K562 (cell line): ENCODE data around the gene SEPTIN12. TPM values are rescaled to one million over a fixed set of nuclear protein-coding genes. Genes with fewer than 3 reads are reported as not detected.

Experiments
- DIDO1 ChIP-seq: fragments of 450-650 bp; IDR thresholded peaks from 2 replicates; pipeline ENCODE4 v1.6.1; 2016; ENCODE audit warnings: low read depth, missing biosample characterization, missing genetic modification characterization
- ELF1 ChIP-seq: fragments of 200-800 bp; sonication (Bioruptor generic); IDR thresholded peaks from 2 replicates; pipeline ENCODE4 v1.6.1; 2016; ENCODE audit warnings: missing genetic modification characterization, missing compliant biosample characterization
- ESRRA ChIP-seq: fragments of 450-650 bp; IDR thresholded peaks from 2 replicates; pipeline ENCODE4 v1.6.1; 2014; ENCODE audit warnings: low read depth, mild to moderate bottlenecking, moderate library complexity, borderline replicate concordance
- ETV1 ChIP-seq: fragments of 450-650 bp; conservative IDR thresholded peaks from 2 replicates; pipeline ENCODE4 v1.6.1; 2016; ENCODE audit warnings: missing genetic modification characterization, control low read depth, low read depth, missing compliant biosample characterization
- ETV5 ChIP-seq: sonication (generic); formaldehyde crosslinking; IDR thresholded peaks from 2 replicates; pipeline ENCODE4 v1.4.0; 2020; ENCODE audit warnings: low read depth, mild to moderate bottlenecking, missing genetic modification reagents
- FOXK2 ChIP-seq, 2 experiments: fragments of 450-650 bp; IDR thresholded peaks in 1 of 2; conservative IDR thresholded peaks in 1 of 2; 2 replicates each; pipeline ENCODE4 v1.6.1; 2016; ENCODE audit warnings: low read depth in 2 of 2, mild to moderate bottlenecking in 1 of 2
- FOXM1 ChIP-seq, 2 experiments: fragments of 450-650 bp in 1 of 2; sonication (generic) in 1 of 2; formaldehyde crosslinking in 1 of 2; IDR thresholded peaks; 2 replicates each; pipeline versions ENCODE4 v1.6.1 to v1.9.0; 2017 to 2022; ENCODE audit warnings: low read depth in 2 of 2, mild to moderate bottlenecking in 2 of 2, missing genetic modification reagents in 1 of 2, moderate library complexity in 1 of 2
- GABPA ChIP-seq: fragments of 200-800 bp; sonication (Bioruptor generic); conservative IDR thresholded peaks from 2 replicates; pipeline ENCODE4 v1.6.1; 2016; ENCODE audit warnings: low read depth, missing genetic modification characterization, missing compliant biosample characterization
- GATAD2A ChIP-seq: fragments of 450-650 bp; IDR thresholded peaks from 2 replicates; pipeline ENCODE4 v1.6.1; 2017
- LCOR ChIP-seq: sonication (generic); formaldehyde crosslinking; IDR thresholded peaks from 2 replicates; pipeline ENCODE4 v1.8.0; 2022; ENCODE audit warnings: mild to moderate bottlenecking, missing genetic modification reagents
- MAZ ChIP-seq, 2 experiments: fragments of 450-650 bp in 1 of 2; sonication (generic) in 1 of 2; formaldehyde crosslinking; IDR thresholded peaks in 1 of 2; conservative IDR thresholded peaks in 1 of 2; 2 replicates each; pipeline versions ENCODE4 v1.4.0 to v1.5.0; 2020; ENCODE audit warnings: mild to moderate bottlenecking in 1 of 2, missing genetic modification reagents in 1 of 2
- MEIS2 ChIP-seq: fragments of 450-650 bp; IDR thresholded peaks from 2 replicates; pipeline ENCODE4 v1.6.1; 2014; ENCODE audit warnings: mild to moderate bottlenecking; ENCODE audit not compliant: partially characterized antibody
- POLR2A ChIP-seq: fragments of 450-650 bp; conservative IDR thresholded peaks from 2 replicates; pipeline ENCODE4 v1.6.1; 2016
- POLR2AphosphoS5 ChIP-seq: IDR thresholded peaks from 2 replicates; pipeline ENCODE4 v1.6.1; 2011; ENCODE audit warnings: mild to moderate bottlenecking, low read depth, low read length, moderate library complexity; ENCODE audit not compliant: control insufficient read depth, insufficient read depth
- POLR2B ChIP-seq: fragments of 450-650 bp; IDR thresholded peaks from 2 replicates; pipeline ENCODE4 v1.6.1; 2018; ENCODE audit warnings: low read depth; ENCODE audit not compliant: partially characterized antibody
- PTRF ChIP-seq: fragments of 450-650 bp; IDR thresholded peaks from 2 replicates; pipeline ENCODE4 v1.6.1; 2016; ENCODE audit warnings: mild to moderate bottlenecking, missing genetic modification characterization, missing compliant biosample characterization
- RAD21 ChIP-seq, 2 experiments: fragments of 250-450 bp in 1 of 2; fragments of 450-650 bp in 1 of 2; sonication (Bioruptor Pico) in 1 of 2; formaldehyde crosslinking in 1 of 2; IDR thresholded peaks in 1 of 2; conservative IDR thresholded peaks in 1 of 2; 2 replicates each; pipeline versions ENCODE4 v1.4.0 to v1.8.0; 2020 to 2022; ENCODE audit warnings: mild to moderate bottlenecking in 2 of 2, moderate library complexity in 1 of 2
- RCOR1 ChIP-seq, 2 experiments: IDR thresholded peaks; 2 replicates each; pipeline ENCODE4 v1.6.1; 2012; ENCODE audit warnings: low read depth in 2 of 2, low read length in 2 of 2, borderline replicate concordance in 1 of 2, improper control_type of control experiment in 1 of 2
- RUNX1 ChIP-seq: sonication (generic); IDR thresholded peaks from 2 replicates; pipeline ENCODE4 v1.6.1; 2016; ENCODE audit warnings: antibody characterized with exemption, low read depth
- SMARCA5 ChIP-seq: fragments of 450-650 bp; IDR thresholded peaks from 2 replicates; pipeline ENCODE4 v1.6.1; 2016
- TRIM28 ChIP-seq: fragments of 450-650 bp; IDR thresholded peaks from 2 replicates; pipeline ENCODE4 v1.6.1; 2017
- YY1 ChIP-seq, 3 experiments: IDR thresholded peaks; 2 replicates each; pipeline ENCODE4 v1.6.1; 2011; ENCODE audit warnings: low read length in 2 of 3, mild to moderate bottlenecking in 2 of 3, moderate library complexity in 2 of 3, borderline replicate concordance in 1 of 3, control low read depth in 1 of 3, low read depth in 1 of 3; ENCODE audit not compliant: insufficient read depth in 3 of 3, insufficient replicate concordance in 2 of 3, control insufficient read depth in 1 of 3, insufficient read length in 1 of 3; ENCODE audit errors: extremely low read depth in 1 of 3
- ZNF143 ChIP-seq: sonication (generic); formaldehyde crosslinking; IDR thresholded peaks from 2 replicates; pipeline ENCODE4 v1.9.0; 2022; ENCODE audit warnings: mild to moderate bottlenecking, missing genetic modification reagents
- ZNF431 ChIP-seq: sonication (generic); formaldehyde crosslinking; IDR thresholded peaks from 2 replicates; pipeline ENCODE4 v1.8.0; 2022; ENCODE audit warnings: mild to moderate bottlenecking, missing genetic modification reagents
- polyA plus RNA-seq, 8 experiments: library from polyadenylated mRNA; depleted of rRNA in 4 of 8; stranded (reverse) in 5 of 8; unstranded in 3 of 8; fragments of >200 nt; fragmentation: Nextera tagmentation in 2 of 8; fragmentation: Illumina TruSeq in 1 of 8; extraction: Ambion mirVana in 2 of 8; extraction: Trizol in 1 of 8; gene quantifications; 2 replicates each; pipeline versions ENCODE4 v1.2.1 to v1.2.3, GENCODE V29; 2011 to 2014; ENCODE audit warnings: inconsistent platforms in 1 of 8, missing spikeins in 1 of 8
- total RNA-seq, 7 experiments: library from RNA; depleted of rRNA in 6 of 7; stranded (reverse); fragments of >200 nt in 6 of 7; fragmentation: Illumina TruSeq in 2 of 7; extraction: Trizol in 2 of 7; gene quantifications; 2 replicates each; pipeline versions ENCODE4 v1.2.1 to v1.2.3, GENCODE V29; 2011 to 2021; ENCODE audit warnings: low replicate concordance in 1 of 7
- TF ChIP-seq, protein P1 (sequence below): fragments of 250-450 bp; sonication (Bioruptor Pico); IDR thresholded peaks from 2 replicates; pipeline ENCODE4 v1.4.0; 2020; ENCODE audit warnings: mild to moderate bottlenecking
- TF ChIP-seq, protein P2 (sequence below): sonication (generic); formaldehyde crosslinking; IDR thresholded peaks from 2 replicates; pipeline ENCODE4 v1.8.0; 2022; ENCODE audit warnings: missing genetic modification reagents, mild to moderate bottlenecking, borderline replicate concordance

SEPTIN12 gene
- total and polyA plus RNA-seq, 9 of the 15 experiments (the other 6 are each of a cell fraction or from before 2014, with no cell fraction given), result not detected

DNA sequence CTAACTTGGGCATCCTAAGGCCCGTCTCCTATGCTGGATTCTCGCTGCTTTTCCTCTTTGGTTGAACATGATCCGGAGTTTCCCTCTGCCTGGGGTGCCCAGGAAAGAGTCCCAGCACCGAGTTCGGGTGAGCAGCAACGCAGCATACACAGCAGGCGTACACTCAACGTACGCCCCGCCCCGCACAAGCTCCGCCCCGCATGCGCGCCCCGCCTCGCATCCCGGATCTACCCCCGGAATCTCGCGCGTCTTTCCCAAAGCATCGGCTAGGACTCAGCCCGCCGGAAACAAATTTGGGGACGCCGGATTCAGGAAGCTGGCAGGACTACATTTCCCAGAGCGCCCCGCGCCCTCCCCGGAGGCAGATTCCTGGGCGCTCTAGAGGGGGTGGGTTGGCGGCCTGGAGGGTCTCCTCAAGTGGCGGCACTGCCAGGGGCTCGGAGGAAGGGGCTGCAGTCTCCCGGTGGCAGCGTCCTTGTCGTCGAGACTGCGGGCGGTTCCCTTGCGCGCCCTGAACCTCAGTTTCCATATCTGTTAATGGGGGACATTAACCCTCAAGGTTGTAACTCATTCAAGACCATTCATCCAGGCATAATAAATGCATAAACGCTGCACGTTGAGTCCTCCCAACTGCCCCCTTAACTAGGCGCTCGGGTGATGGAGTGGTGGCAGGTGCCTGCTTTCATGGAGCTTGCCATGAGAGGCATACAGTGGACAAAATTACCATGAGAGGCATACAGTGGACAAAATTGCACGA lies 19.4 kb downstream of the SEPTIN12 start (continued):
- TF ChIP-seq, protein P1, sequence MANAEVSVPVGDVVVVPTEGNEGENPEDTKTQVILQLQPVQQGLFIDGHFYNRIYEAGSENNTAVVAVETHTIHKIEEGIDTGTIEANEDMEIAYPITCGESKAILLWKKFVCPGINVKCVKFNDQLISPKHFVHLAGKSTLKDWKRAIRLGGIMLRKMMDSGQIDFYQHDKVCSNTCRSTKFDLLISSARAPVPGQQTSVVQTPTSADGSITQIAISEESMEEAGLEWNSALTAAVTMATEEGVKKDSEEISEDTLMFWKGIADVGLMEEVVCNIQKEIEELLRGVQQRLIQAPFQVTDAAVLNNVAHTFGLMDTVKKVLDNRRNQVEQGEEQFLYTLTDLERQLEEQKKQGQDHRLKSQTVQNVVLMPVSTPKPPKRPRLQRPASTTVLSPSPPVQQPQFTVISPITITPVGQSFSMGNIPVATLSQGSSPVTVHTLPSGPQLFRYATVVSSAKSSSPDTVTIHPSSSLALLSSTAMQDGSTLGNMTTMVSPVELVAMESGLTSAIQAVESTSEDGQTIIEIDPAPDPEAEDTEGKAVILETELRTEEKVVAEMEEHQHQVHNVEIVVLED (CRISPR knock-in tag), result peak; percentile 31; the same call in 1 of the 2 replicates
- TF ChIP-seq RAD21 (CRISPR knock-in tag; conservative IDR thresholded peaks at IDR 0.05 in 1 of 2, IDR thresholded peaks at IDR 0.05 in 1 of 2), result no peak
- TF ChIP-seq ZNF431 (CRISPR knock-in tag), result 0 out of 2 replicates have a peak, but pooled peaks have one; percentile 35
- no peak for TF ChIP-seq TRIM28
- peak in 2 of 3 experiments; percentile 45 to 47 for TF ChIP-seq YY1 (IDR thresholded peaks at IDR 0.05; ENCODE audit: borderline replicate concordance in 1 of 3, control insufficient read depth in 1 of 3, extremely low read depth in 1 of 3, insufficient read depth in 3 of 3, insufficient read length in 1 of 3, insufficient replicate concordance in 2 of 3, low read depth in 1 of 3, low read length in 2 of 3)
- TF ChIP-seq POLR2A, result peak; percentile 86
- peak; percentile 39 to 60; a peak in 1 of 4 replicates for TF ChIP-seq MAZ (CRISPR knock-in tag; conservative IDR thresholded peaks at IDR 0.05 in 1 of 2, IDR thresholded peaks at IDR 0.05 in 1 of 2)
- TF ChIP-seq GABPA (tag), result peak; percentile 94
- peak; percentile 56; the same call in 1 of the 2 replicates for TF ChIP-seq POLR2AphosphoS5
- peak; percentile 85 for TF ChIP-seq POLR2B
- peak; percentile 53 to 70; a peak in 2 of 4 replicates for TF ChIP-seq FOXK2 (conservative IDR thresholded peaks at IDR 0.05 in 1 of 2, IDR thresholded peaks at IDR 0.05 in 1 of 2; ENCODE audit: low read depth in 2 of 2)
- TF ChIP-seq ELF1 (tag), result peak; percentile 91
- peak; percentile 98 for TF ChIP-seq LCOR (CRISPR knock-in tag)
- no peak for TF ChIP-seq PTRF
- TF ChIP-seq GATAD2A, result no peak
- TF ChIP-seq MEIS2, result peak; percentile 58
- TF ChIP-seq RCOR1 (IDR thresholded peaks at IDR 0.05; ENCODE audit: borderline replicate concordance in 1 of 2, low read depth in 2 of 2, low read length in 2 of 2), result peak; percentile 70 to 74
- TF ChIP-seq ETV1 (tag), result peak; percentile 59; the same call in 1 of the 2 replicates
- no peak for TF ChIP-seq FOXM1 (IDR thresholded peaks at IDR 0.05; ENCODE audit: low read depth)
- TF ChIP-seq FOXM1 (CRISPR knock-in tag; IDR thresholded peaks at IDR 0.05; ENCODE audit: low read depth), result peak; percentile 68
- TF ChIP-seq, protein P2, sequence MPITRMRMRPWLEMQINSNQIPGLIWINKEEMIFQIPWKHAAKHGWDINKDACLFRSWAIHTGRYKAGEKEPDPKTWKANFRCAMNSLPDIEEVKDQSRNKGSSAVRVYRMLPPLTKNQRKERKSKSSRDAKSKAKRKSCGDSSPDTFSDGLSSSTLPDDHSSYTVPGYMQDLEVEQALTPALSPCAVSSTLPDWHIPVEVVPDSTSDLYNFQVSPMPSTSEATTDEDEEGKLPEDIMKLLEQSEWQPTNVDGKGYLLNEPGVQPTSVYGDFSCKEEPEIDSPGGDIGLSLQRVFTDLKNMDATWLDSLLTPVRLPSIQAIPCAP (CRISPR knock-in tag), result no peak
- peak; percentile 93 for TF ChIP-seq ZNF143 (CRISPR knock-in tag)
- peak; percentile 48; the same call in 1 of the 2 replicates for TF ChIP-seq DIDO1
- peak; percentile 81; the same call in 1 of the 2 replicates for TF ChIP-seq SMARCA5
- peak; percentile 12; the same call in 1 of the 2 replicates for TF ChIP-seq ESRRA
- TF ChIP-seq ETV5 (CRISPR knock-in tag), result peak; percentile 89
- TF ChIP-seq RUNX1, result no peak
